ENCODE results near the gene GMPR. TPM values are rescaled to one million over a fixed set of nuclear protein-coding genes. Genes with fewer than 3 reads are reported as not detected.

GMPR gene
- total RNA-seq, 3 donors from 2014 or later = 2.0 to 9.2 (median 3.9) TPM

DNA sequence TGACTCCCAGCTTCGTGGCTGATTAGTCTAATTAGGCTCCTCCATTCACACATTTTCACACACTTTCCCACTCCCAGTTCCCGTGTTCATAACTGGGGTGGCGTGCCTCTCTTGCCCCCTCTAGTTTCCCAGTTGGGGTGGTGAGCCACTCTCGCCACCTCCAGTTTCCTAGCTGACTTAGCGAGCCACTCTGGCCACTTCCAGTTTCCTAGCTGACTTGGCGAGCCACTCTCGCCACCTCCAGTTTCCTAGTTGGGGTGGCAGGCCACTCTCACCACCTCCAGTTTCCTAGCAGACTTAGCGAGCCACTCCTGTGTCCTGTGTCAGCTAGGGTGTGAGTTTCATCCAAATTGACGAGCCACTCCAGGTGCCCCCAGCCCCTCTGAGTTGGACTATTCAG is 7.4 kb upstream of the GMPR start:
- ATAC-seq (no peak), DNase-seq (no peak)
- Histone ChIP-seq H3K4me3 (no peak overlapping the region), H3K4me1 (ENCODE audit: low read depth) (peaks cover 6% of the 10 kb centered on the region), H3K9me3 (no peaks in the 10 kb centered on the region), H3K36me3 (ENCODE audit: low read depth) (no peaks in the 10 kb centered on the region)
- TF ChIP-seq, protein P1, sequence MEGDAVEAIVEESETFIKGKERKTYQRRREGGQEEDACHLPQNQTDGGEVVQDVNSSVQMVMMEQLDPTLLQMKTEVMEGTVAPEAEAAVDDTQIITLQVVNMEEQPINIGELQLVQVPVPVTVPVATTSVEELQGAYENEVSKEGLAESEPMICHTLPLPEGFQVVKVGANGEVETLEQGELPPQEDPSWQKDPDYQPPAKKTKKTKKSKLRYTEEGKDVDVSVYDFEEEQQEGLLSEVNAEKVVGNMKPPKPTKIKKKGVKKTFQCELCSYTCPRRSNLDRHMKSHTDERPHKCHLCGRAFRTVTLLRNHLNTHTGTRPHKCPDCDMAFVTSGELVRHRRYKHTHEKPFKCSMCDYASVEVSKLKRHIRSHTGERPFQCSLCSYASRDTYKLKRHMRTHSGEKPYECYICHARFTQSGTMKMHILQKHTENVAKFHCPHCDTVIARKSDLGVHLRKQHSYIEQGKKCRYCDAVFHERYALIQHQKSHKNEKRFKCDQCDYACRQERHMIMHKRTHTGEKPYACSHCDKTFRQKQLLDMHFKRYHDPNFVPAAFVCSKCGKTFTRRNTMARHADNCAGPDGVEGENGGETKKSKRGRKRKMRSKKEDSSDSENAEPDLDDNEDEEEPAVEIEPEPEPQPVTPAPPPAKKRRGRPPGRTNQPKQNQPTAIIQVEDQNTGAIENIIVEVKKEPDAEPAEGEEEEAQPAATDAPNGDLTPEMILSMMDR (IDR thresholded peaks at IDR 0.05) = no peak
- intact Hi-C loops (cut with DNase I, micrococcal nuclease) = no loop called here

DNA sequence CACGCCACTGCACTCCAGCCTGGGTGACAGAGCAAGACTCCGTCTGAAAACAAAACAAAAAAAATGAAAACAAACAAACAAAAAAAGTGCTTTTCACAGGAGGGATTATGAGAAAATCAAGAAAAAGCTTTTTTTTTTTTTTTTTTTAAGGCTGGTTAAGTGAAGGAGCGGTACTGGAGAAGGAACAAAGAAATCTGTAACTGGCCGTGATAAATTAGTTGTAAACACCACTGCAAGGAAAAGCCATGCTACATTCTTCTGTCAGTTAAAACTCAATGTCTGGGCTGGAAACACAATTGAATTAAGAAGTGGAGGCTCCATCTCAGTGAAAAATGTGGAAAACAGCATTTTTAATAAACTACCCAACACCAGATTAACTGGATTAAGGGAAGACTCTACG is 6.3 kb upstream of the GMPR start:
- Histone ChIP-seq H3K4me3 (no peak overlapping the region), H3K4me1 (ENCODE audit: low read depth) (peaks cover 6% of the 10 kb centered on the region), H3K36me3 (ENCODE audit: low read depth) (no peaks in the 10 kb centered on the region), H3K9me3 (no peaks in the 10 kb centered on the region)
- DNase-seq (no peak), ATAC-seq (no peak)
- intact Hi-C loops (cut with DNase I, micrococcal nuclease) = no loop called here
- TF ChIP-seq, protein P1 (IDR thresholded peaks at IDR 0.05) = no peak

DNA sequence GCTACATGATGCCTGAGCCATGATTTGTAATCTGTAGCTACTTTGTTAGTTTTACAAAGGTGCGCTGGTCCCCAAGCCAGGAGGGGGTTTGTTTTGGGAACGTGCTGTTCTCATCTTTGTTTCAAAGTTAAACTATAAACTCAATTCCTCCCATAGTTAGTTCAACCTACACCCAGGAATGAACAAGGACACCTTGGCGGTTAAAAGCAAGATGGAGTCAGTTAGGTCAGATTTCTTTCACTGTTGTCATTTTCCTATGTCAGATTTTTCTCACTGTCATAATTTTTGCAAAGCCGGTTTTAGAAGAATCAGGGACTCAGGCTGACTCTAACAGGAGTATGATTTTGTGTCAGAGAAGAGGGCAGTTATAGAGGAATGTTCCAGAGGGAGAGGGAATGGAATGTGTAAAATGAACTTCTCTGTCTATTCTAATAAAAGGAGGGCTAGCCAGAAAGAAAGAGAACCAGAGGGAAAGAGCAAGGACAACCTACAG is 2.3 kb upstream of the GMPR start:
- H3K4me1 ChIP-seq (ENCODE audit: low read depth) = peaks cover 12% of the 10 kb centered on the region
- TF ChIP-seq, protein P1 (IDR thresholded peaks at IDR 0.05) = no peak
- intact Hi-C loops (cut with DNase I, micrococcal nuclease) = no loop called here
- no peak overlapping the region for H3K4me3 ChIP-seq
- H3K9me3 ChIP-seq = no peaks in the 10 kb centered on the region
- DNase-seq = no peak
- no peak for ATAC-seq
- H3K36me3 ChIP-seq (ENCODE audit: low read depth) = no peaks in the 10 kb centered on the region

DNA sequence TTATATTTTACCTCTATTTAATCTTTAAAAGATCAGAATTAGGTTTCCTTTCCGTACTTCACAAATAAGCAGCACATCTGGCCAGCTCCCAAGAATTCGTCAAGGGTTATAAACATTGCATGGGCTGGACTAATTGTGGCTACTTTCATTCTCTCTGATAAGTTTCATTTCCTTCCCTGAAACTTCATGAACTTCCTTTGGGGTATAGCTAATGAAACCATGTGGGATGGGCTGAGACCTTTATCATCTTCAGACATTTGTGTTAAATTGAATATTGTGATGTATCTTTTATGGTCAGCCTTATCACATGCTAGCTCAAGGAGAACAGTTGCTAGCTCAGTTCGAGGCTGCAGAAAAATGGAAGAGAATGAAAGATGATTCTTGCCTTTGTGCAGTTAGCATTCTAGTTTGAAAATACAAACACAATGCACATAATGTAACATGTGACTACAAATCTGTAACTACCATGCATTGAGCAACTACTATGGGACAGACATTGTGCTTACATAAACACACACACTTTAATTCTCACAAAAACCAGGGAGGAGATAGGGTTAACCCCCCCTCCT is 1.7 kb upstream of the GMPR start:
- Histone ChIP-seq H3K9me3 (no peaks in the 10 kb centered on the region), H3K4me3 (no peak overlapping the region), H3K36me3 (ENCODE audit: low read depth) (no peaks in the 10 kb centered on the region), H3K4me1 (ENCODE audit: low read depth) (peaks cover 12% of the 10 kb centered on the region)
- intact Hi-C loops (cut with DNase I, micrococcal nuclease) = no loop called here
- DNase-seq (peak in 1 of 3 donors; percentile 86), ATAC-seq (peak; percentile 35)
- TF ChIP-seq, protein P1 (IDR thresholded peaks at IDR 0.05) = no peak

DNA sequence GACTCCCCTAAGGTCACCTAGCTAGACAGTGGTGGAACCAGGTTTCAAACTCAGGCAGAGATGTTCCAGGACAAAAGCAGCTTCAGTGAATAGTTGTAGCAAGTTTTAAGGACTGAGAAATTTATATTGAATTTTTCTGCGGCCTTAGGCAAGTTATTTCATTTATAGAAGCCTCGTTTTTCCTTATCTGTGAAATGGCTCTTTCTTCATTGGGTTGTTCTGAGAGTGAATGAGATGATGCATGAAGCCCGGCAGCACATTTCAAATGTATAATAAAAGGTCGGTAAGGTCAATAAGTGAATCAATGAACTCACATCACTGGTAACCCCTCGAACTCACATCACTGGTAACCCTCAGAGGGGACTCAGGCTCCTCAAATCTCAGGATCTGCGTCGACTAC is 1.1 kb upstream of the GMPR start:
- intact Hi-C loops (cut with DNase I, micrococcal nuclease) = no loop called here
- TF ChIP-seq, protein P1 (IDR thresholded peaks at IDR 0.05) = no peak
- H3K36me3 ChIP-seq (ENCODE audit: low read depth) = no peaks in the 10 kb centered on the region
- no peak for DNase-seq
- no peak for ATAC-seq
- no peak overlapping the region for H3K4me3 ChIP-seq
- H3K4me1 ChIP-seq (ENCODE audit: low read depth) = peaks cover 12% of the 10 kb centered on the region
- no peaks in the 10 kb centered on the region for H3K9me3 ChIP-seq
